ENCODE measurements around the gene ZDHHC11.
"Not testable (repeated sequence)": the region's sequence is repeated elsewhere in the genome, so short reads cannot be mapped to it uniquely, and the experiment has no call there.

ZDHHC11 gene

DNA sequence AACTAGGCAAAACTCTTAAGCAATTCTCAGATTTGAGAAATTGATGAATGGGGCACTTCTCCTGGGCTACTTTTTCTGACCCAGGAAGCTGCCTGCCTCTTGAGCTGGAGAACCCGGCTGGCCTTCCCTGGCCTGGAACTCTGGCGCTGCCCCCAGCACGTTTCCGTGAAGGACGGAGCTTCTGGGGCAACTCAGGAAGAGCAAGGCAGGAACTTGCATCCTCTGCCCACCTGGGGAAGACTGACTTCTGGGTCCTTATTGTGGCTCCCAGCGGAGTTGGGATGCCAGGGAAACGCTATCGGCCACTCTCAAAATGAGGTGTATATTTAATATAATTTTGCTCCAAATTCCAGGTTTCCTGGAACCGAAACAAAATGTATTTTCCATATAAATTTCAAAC, 39.4 kb downstream of the ZDHHC11 start:
- DNase-seq (ENCODE audit: low read depth in 3 of 3), result not testable (repeated sequence)

GRCh38 chr5:807719-808514, 42.9 kb downstream of the ZDHHC11 start:
- not testable (repeated sequence) for DNase-seq (ENCODE audit: low read depth in 3 of 3)

DNA sequence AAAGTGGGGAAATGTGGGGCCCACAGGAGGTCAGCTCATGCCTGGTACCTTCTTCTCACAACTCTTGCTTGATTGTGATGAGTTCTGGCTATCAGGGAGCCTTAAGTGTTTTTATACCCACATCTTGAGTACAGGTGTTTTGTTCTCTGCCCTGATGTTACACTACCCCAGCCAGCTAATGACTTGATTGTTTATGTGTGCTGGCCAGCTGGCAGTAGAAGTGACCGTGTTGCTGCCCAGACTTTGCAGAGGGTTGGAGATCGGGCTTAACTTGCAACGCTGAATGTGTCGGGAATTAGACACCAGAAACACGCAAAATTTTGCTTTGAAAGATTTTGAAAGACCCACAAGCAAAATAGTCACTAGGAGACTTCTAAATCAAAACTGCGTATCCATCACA, 49.3 kb downstream of the ZDHHC11 start:
- no peak for DNase-seq (ENCODE audit: low read depth in 3 of 3)

DNA sequence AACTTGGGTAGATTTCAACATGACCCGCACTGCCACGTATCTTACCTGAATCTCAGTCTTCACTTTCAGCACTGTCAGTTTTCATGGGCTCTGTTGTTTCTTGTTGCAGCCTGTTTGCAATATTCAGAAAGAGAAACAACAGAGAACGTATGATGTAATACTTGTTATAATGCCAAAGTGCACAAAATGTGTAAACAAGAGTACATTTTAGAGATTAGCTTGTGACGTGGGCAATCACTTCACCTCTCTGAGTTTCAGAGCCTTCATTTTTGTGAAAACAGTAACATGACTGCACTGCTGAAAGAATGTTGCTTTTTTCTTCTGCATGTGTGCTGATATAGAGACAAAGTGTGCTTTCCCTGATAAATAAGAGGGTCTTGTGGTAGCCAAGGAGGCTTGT, 49.7 kb downstream of the ZDHHC11 start:
- not testable (repeated sequence) for DNase-seq (ENCODE audit: low read depth in 3 of 3)

DNA sequence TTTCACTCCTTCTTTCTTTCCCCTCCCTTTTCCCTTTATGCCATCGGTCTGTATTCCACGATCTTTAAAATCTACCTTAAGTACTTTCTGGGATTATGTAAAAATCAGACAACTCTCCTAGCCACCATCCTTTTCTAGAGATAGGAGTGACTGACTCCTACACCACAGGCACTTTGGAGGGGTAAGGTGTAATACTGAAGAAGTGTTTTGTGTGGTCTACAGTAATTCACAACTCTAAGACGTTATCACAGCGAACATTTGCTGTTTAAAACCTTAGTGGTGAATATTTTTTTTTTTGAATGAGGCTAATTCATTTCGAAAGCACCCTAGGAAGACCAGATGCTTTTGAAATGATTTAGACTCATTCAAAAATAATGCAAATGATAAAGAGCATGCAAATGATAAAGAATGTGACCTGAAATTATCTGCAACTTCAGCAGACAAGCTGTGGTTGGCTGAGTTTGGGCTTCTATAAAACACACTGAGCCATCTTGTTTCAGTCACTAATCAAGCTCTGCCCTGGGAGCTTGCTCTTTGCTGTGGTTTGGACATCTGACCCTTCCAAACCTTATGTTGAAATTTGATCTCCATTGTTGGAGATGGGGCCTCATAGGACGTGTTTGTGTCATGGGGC, 52.2 kb downstream of the ZDHHC11 start:
- not testable (repeated sequence) for DNase-seq (ENCODE audit: low read depth in 3 of 3)

DNA sequence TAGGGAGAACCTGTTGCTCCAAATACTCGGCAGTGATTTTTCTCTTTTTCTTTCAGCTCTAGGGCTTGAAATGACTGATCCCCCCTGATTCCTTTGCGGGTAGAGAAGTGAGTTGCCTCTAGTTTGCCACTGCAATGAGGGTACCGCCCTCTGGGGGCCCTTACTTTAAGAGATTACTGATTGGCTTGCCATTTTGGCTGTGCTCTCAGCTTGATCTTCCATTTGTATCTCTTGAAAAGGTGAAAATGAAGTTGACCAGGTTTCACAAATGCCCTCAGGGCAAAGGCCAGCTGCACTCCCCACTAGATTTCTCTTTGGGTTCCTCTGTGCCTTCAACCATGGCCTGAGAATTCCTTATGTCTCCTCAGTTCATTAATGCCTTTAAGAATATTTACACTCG, 52.8 kb downstream of the ZDHHC11 start:
- DNase-seq (ENCODE audit: low read depth in 3 of 3), result not testable (repeated sequence)

DNA sequence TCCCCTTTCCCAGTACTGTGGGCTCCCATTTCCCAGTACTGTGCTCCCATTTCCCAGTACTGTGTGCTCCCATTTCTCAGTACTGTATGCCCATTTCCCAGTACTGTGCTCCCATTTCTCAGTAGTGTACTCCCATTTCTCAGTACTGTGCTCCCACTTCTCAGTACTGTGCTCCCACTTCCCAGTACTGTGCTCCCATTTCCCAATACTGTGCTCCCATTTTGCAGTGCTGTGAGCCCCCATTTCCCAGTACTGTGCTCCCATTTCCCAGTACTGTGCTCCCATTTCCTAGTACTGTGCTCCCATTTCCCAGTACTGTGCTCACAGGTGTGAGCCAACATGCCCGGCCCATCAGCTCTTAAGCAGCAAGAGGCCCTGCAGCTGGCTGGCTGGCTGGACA, 54.9 kb downstream of the ZDHHC11 start:
- not testable (repeated sequence) for DNase-seq (ENCODE audit: low read depth in 3 of 3)

DNA sequence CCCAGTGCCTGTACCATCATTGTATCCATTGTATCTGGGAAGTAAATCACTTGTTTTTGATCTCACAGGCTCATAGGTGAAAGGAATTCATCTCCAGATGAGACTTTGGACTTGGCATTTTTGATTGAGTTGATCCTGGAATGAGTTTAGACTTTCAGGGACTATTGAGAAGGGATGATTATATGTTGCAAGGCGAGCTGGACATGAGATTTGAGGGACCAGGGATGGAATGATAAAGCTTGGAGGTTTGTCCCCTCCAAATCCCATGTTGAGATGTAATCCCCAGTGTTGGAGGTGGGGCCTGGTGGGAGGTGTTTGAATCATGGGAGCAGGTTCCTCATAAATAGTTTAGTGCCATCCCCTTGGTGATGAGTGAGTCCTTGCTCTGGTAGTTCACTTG, 55.8 kb downstream of the ZDHHC11 start:
- DNase-seq (ENCODE audit: low read depth in 3 of 3), result not testable (repeated sequence)

DNA sequence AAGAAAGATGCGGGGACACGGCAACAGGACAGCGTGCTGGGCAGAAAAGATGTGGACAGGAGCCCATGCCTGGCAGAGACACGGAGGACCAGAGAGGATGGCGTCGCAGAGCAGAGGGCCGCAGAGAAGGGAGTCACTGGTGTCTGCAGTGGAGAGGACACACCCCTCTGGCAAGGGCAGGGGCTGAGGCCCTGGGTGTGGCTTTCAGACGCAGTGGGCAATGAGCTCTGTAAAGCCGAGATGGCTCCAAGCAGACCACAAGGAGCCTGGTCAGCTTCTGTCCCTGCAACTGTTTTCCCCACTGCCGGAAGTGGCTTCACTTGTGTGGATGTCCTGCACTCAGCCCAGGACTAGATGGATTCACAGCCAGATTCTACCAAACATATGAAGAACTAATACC, 62.1 kb downstream of the ZDHHC11 start:
- DNase-seq (ENCODE audit: low read depth in 3 of 3), result not testable (repeated sequence)

GRCh38 chr5:787857-788233, 62.9 kb downstream of the ZDHHC11 start:
- not testable (repeated sequence) for DNase-seq (ENCODE audit: low read depth in 3 of 3)

- not testable (repeated sequence) for DNase-seq (ENCODE audit: low read depth in 3 of 3)
These were observed 63.4 kb downstream of the ZDHHC11 start for GRCh38 chr5:787224-787856.

- not testable (repeated sequence) for DNase-seq (ENCODE audit: low read depth in 3 of 3)
These were observed 65.5 kb downstream of the ZDHHC11 start for GRCh38 chr5:785181-785705.

GRCh38 chr5:784428-785177, 66.2 kb downstream of the ZDHHC11 start, which contains the start of gene ZDHHC11B:
ZDHHC11B (minus strand) TSS chr5:784729; CDS start chr5:766919, 17,810 bp downstream.
- peak; percentile 91 to 93 (median 92) for DNase-seq (ENCODE audit: low read depth in 3 of 3)

GRCh38 chr5:783881-784427, 66.8 kb downstream of the ZDHHC11 start:
- not testable (repeated sequence) for DNase-seq (ENCODE audit: low read depth in 3 of 3)

DNA sequence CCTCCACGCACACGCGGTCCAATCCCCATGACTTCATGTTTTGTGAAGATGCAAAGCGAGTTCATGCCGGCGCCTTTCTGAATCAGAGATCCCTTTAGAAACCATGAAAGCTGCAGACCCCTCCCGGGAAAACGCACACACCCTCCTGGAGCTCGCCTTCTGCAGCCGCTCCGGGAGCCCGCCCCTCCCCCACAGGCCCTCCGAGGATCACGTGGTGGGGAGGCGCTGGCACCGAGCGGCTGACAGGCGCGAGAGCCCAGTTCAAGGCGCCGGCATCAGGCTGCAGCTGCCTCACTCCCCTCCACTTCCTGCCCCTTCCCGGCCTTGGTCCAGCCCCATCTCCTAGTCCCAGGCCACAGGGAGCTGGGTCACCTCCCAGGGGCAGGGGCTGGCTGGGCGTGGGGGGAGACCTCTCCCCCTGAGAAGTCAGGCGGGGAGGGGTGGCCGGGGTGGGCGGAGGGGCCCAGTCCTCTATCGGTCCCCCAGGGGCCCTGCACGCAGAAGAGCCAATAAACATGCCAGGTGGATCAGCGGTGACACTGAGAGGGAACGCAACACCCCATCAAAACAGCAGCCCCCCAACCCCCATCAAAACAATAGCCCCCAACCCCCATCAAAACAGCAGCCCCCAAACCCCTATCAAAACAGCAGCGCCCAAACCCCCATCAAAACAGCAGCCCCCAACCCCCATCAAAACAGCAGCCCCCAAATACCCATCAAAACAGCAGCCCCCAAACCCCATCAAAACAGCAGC, 67.6 kb downstream of the ZDHHC11 start:
- DNase-seq (ENCODE audit: low read depth in 3 of 3), result not testable (repeated sequence)

DNA sequence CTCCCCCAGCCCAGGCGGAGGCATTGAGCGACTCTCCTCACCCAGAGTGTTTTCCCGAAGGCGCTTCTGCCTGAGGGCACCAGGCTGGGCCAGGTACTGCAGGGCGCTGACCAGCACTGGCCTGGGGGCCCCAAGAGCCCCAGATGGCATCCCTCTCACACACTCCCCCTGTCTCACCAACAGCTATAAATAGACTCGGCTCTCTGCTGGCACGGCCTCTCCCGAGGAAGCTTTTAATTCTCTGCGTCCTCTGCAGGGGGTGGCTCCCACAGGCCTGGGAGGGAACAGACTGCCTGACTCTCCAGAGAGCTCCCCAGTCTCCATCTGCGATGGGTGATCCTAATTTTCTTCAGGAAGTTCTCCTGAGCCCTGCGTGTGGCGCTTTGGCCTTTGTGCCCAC, 68.4 kb downstream of the ZDHHC11 start:
- not testable (repeated sequence) for DNase-seq (ENCODE audit: low read depth in 3 of 3)

- DNase-seq (ENCODE audit: low read depth in 3 of 3), result not testable (repeated sequence)
These were observed 70.2 kb downstream of the ZDHHC11 start for GRCh38 chr5:780571-780970.

DNA sequence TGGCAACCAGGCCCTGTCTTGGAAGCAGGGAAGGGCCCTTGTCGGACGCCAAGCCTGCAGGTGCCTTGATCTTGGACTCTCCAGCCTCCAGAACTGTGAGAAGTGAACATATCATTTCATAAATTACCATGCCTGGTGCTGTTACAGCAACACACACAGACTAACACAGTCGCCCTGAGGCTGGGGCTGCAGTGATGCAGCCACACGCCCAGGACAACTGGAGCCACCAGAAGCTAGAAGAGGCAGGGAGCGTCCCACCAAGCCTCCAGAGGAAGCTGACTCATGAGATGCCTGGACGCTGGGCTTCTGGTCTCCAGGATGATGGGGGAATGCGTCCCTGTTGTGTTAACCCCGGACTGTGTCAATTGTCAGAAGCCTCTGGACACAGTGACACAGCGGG, 71.8 kb downstream of the ZDHHC11 start:
- DNase-seq (ENCODE audit: low read depth in 3 of 3), result not testable (repeated sequence)

GRCh38 chr5:778421-778820, 72.4 kb downstream of the ZDHHC11 start:
- not testable (repeated sequence) for DNase-seq (ENCODE audit: low read depth in 3 of 3)

GRCh38 chr5:777756-778161, 73.0 kb downstream of the ZDHHC11 start:
- DNase-seq (ENCODE audit: low read depth in 3 of 3), result no peak

Data from stimulated activated CD4-positive, alpha-beta T cell treated with anti-CD3 and anti-CD28 coated beads, TNF-alpha, amount 100 ng/mL, for 24 hours (primary cell).